ENCODE data around the gene KRTAP4-7. TPM values are rescaled to one million over a fixed set of nuclear protein-coding genes. Genes with fewer than 3 reads are reported as not detected.
"Not testable (repeated sequence)": the region's sequence is repeated elsewhere in the genome, so short reads cannot be mapped to it uniquely, and the experiment has no call there.

KRTAP4-7 gene
- total and polyA plus RNA-seq, 2 donors (not counting 3 experiments of a cell fraction or from before 2014, with no cell fraction given), result not detected

DNA sequence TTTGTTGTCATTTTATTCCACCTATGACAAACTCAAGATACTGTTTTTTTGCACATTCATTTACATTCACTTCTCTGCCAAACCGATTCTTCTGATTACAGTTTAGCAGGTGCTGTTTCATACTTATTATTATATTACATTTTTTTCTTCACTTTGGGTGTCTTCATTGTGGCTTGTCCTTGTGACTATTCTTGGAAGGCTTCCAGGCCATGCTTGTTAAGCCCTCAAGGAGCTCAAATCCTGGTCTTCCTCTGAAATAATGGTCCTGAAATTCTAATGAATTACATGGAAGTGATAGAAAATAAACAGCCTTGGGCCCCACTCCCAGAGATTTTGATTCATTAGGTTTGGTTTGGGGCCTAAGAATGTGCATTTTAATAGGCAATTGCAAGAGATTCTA is 19.6 kb upstream of the KRTAP4-7 start:
- BruUV-seq (replicated peaks), result no TSS peak
- no peaks in the 10 kb centered on the region for H3K9me3 ChIP-seq (replicated peaks; ENCODE audit: control insufficient read depth, insufficient read depth, low read length)
- H3K9me1 ChIP-seq (replicated peaks; ENCODE audit: control insufficient read depth, extremely low read depth, insufficient read depth, low read length), result no peaks in the 10 kb centered on the region
- H3K79me2 ChIP-seq (ENCODE audit: control insufficient read depth, insufficient read depth, low read length), result no peaks in the 10 kb centered on the region
- DNase-seq (ENCODE audit: low read depth, low spot score), result no peak
- no peak overlapping the region for H2AFZ ChIP-seq (ENCODE audit: low read depth, low read length)
- CTCF ChIA-PET, result no interaction called here
- FAIRE-seq, result no peak
- peaks cover 6 to 10% of the 10 kb centered on the region in 2 experiments for H3K27me3 ChIP-seq (ENCODE audit: control insufficient read depth in 2 of 2, insufficient read depth in 2 of 2, low read length in 2 of 2)
- H3K4me3 ChIP-seq (replicated peaks in 1 of 3; ENCODE audit: insufficient read depth in 1 of 3, low read depth in 1 of 3, low read length in 3 of 3), result no peak overlapping the region
- no peak overlapping the region for H3K4me2 ChIP-seq (ENCODE audit: insufficient read depth, low read length)
- POLR2A ChIA-PET, result no interaction called here
- dilution Hi-C loops (cut with MboI; ENCODE audit: extremely low pct_ligation_motif_present, low sequenced_read_pairs) (no loop called here), intact Hi-C loops (cut with micrococcal nuclease) (no loop called here)
- H3K36me3 ChIP-seq (ENCODE audit: control insufficient read depth in 2 of 2, extremely low read depth in 1 of 2, insufficient read depth in 2 of 2, low read length in 2 of 2), result no peaks in the 10 kb centered on the region
- H3K9ac ChIP-seq (replicated peaks; ENCODE audit: extremely low read depth, insufficient read depth, low read length), result no peak overlapping the region
- H3K27ac ChIP-seq (ENCODE audit: insufficient read depth, low read depth, low read length), result no peak overlapping the region
- H4K20me1 ChIP-seq (replicated peaks; ENCODE audit: control insufficient read depth, extremely low read depth, insufficient read depth, low read length), result no peaks in the 10 kb centered on the region
- H3K4me1 ChIP-seq (ENCODE audit: control insufficient read depth, extremely low read depth, insufficient read depth, low read length), result no peaks in the 10 kb centered on the region
- no peak for TF ChIP-seq MYC (IDR thresholded peaks at IDR 0.05; ENCODE audit: low read depth, low read length)
- no peak for TF ChIP-seq CTCF (IDR thresholded peaks at IDR 0.05; ENCODE audit: extremely low read depth in 1 of 2, insufficient read depth in 1 of 2, low read depth in 1 of 2, low read length in 2 of 2)
- TF ChIP-seq POLR2AphosphoS5 (IDR thresholded peaks at IDR 0.05; ENCODE audit: insufficient read depth, low read depth, low read length), result no peak
- no peak for TF ChIP-seq FOS (IDR thresholded peaks at IDR 0.05; ENCODE audit: borderline replicate concordance, insufficient read depth, low read length)
- no peak for TF ChIP-seq MAX (IDR thresholded peaks at IDR 0.05; ENCODE audit: insufficient read depth, insufficient read length)
- no peak for TF ChIP-seq EZH2 (IDR thresholded peaks at IDR 0.05; ENCODE audit: borderline replicate concordance, low read depth, low read length, severe bottlenecking)
- no peak for TF ChIP-seq JUN (IDR thresholded peaks at IDR 0.05; ENCODE audit: borderline replicate concordance, insufficient read depth, insufficient read length, low read depth)
- TF ChIP-seq POLR2A (IDR thresholded peaks at IDR 0.05; ENCODE audit: low read depth, low read length), result no peak
- no peak for TF ChIP-seq GATA2 (IDR thresholded peaks at IDR 0.05; ENCODE audit: insufficient read depth, insufficient read length, low read depth, low read length)

DNA sequence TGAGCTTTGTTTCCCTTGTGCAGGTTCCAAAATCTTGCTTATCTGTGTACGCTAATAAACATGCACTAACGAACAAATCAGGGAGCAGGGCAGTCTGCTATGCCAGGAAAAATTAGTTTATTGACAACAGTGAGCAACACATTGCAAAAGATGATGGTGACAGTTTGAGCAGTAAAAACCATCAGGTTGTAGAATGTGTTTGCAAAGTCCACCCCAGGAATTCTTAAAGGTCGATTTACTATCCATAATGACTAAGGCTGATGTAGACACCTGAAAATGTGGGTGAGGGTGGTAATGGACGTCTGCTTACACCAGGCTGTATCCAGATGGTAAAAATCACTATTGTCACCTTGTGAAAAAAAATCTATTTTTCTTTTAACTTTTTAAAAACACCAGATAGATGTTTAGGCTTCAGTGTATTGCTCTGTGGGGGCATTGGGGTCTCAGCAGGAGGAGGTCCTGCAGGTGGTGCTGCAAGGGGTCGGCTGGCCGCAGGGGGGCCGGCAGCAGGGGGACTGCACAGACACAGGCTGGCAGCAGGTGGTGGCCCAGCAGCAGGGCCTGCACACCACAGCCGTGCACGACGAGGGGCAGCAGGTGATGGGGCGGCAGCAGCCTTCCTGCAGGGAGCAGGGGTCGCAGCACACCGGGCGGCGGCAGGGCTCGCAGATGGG is 18.8 kb upstream of the KRTAP4-7 start:
- POLR2A ChIA-PET; H3K4me3 ChIP-seq (replicated peaks in 1 of 3; ENCODE audit: insufficient read depth in 1 of 3, low read depth in 1 of 3, low read length in 3 of 3); H2AFZ ChIP-seq (ENCODE audit: low read depth, low read length); H3K79me2 ChIP-seq (ENCODE audit: control insufficient read depth, insufficient read depth, low read length); H3K9me1 ChIP-seq (replicated peaks; ENCODE audit: control insufficient read depth, extremely low read depth, insufficient read depth, low read length); H3K4me2 ChIP-seq (ENCODE audit: insufficient read depth, low read length); H3K9ac ChIP-seq (replicated peaks; ENCODE audit: extremely low read depth, insufficient read depth, low read length); H3K36me3 ChIP-seq (ENCODE audit: control insufficient read depth in 2 of 2, extremely low read depth in 1 of 2, insufficient read depth in 2 of 2, low read length in 2 of 2); BruUV-seq (replicated peaks); dilution Hi-C loops (cut with MboI; ENCODE audit: extremely low pct_ligation_motif_present, low sequenced_read_pairs); H3K4me1 ChIP-seq (ENCODE audit: control insufficient read depth, extremely low read depth, insufficient read depth, low read length); H3K27me3 ChIP-seq (ENCODE audit: control insufficient read depth in 2 of 2, insufficient read depth in 2 of 2, low read length in 2 of 2); H4K20me1 ChIP-seq (replicated peaks; ENCODE audit: control insufficient read depth, extremely low read depth, insufficient read depth, low read length); intact Hi-C loops (cut with micrococcal nuclease); CTCF ChIA-PET; FAIRE-seq; H3K27ac ChIP-seq (ENCODE audit: insufficient read depth, low read depth, low read length); H3K9me3 ChIP-seq (replicated peaks; ENCODE audit: control insufficient read depth, insufficient read depth, low read length); DNase-seq (ENCODE audit: low read depth, low spot score): not testable (repeated sequence)
